ENCODE results near the gene SMIM20. TPM values are rescaled to one million over a fixed set of nuclear protein-coding genes. Genes with fewer than 3 reads are reported as not detected.
"Not testable (repeated sequence)": the region's sequence is repeated elsewhere in the genome, so short reads cannot be mapped to it uniquely, and the experiment has no call there.

The SMIM20 gene
- total and polyA plus RNA-seq, 2 of the 4 experiments (the other 2 are of a cell fraction) = 13.6 to 23.1 TPM

- Histone ChIP-seq H2BK120ac (ENCODE audit: low read depth, low read length) (no peak overlapping the region), H3K79me1 (ENCODE audit: low read depth in 1 of 2, low read length in 2 of 2) (no peaks in the 10 kb centered on the region), H4K8ac (ENCODE audit: low read depth in 2 of 2, low read length in 2 of 2) (no peak overlapping the region), H4K91ac (ENCODE audit: insufficient read depth, low read depth, low read length) (no peak overlapping the region), H2AK9ac (replicated peaks; ENCODE audit: low read depth, low read length, poor library complexity) (no peak overlapping the region), H3K9ac (ENCODE audit: low read depth, low read length) (no peak overlapping the region), H3K14ac (replicated peaks; ENCODE audit: low read depth, low read length) (no peak overlapping the region), H3K23ac (ENCODE audit: low read depth, low read length) (no peak overlapping the region), H3K4ac (ENCODE audit: low read depth, low read length) (no peak overlapping the region), H3K4me2 (ENCODE audit: low read depth, low read length) (no peak overlapping the region), H4K5ac (ENCODE audit: low read depth, low read length) (no peak overlapping the region), H3K9me1 (ENCODE audit: insufficient read depth, low read length) (no peaks in the 10 kb centered on the region), H2AK5ac (ENCODE audit: low read depth, low read length) (no peak overlapping the region), H3K27me3 (ENCODE audit: control insufficient read depth, insufficient read depth, low read length) (no peaks in the 10 kb centered on the region), H3K18ac (ENCODE audit: low read depth, low read length) (no peak overlapping the region), H2AFZ (replicated peaks; ENCODE audit: low read length, poor library complexity) (no peak overlapping the region), H3K36me3 (ENCODE audit: control insufficient read depth, insufficient read depth, low read length) (no peaks in the 10 kb centered on the region), H2BK15ac (ENCODE audit: low read depth, low read length) (no peak overlapping the region), H3K9me3 (ENCODE audit: control insufficient read depth, insufficient read depth, low read length) (no peaks in the 10 kb centered on the region), H3K56ac (ENCODE audit: extremely low read depth, insufficient read depth, low read length) (no peak overlapping the region), H2BK5ac (ENCODE audit: low read depth, low read length, poor library complexity, severe bottlenecking) (no peak overlapping the region), H4K20me1 (ENCODE audit: insufficient read depth, low read length) (no peaks in the 10 kb centered on the region), H3K27ac (ENCODE audit: insufficient read depth, low read length) (no peak overlapping the region), H3K4me3 (ENCODE audit: insufficient read depth, low read depth, low read length) (no peak overlapping the region), H3K4me1 (ENCODE audit: control insufficient read depth, insufficient read depth, low read length) (peaks cover 3% of the 10 kb centered on the region), H2BK20ac (ENCODE audit: low read depth, low read length) (no peak overlapping the region)
- intact Hi-C loops (cut with micrococcal nuclease) (no loop called here), in situ Hi-C loops (cut with MboI; ENCODE audit: low sequenced_read_pairs) (no loop called here), dilution Hi-C loops (cut with HindIII; ENCODE audit: low sequenced_read_pairs, unreplicated experiment) (no loop called here)
- ATAC-seq (ENCODE audit: low read depth) (no peak), DNase-seq (no peak)
- CTCF ChIA-PET = no interaction called here
- TF ChIP-seq BHLHE40 (IDR thresholded peaks at IDR 0.05; ENCODE audit: low read depth, low read length) (no peak), MAZ (IDR thresholded peaks at IDR 0.05; ENCODE audit: borderline replicate concordance, low read depth, low read length) (no peak), MAFK (IDR thresholded peaks at IDR 0.05; ENCODE audit: low read depth, low read length) (no peak), CEBPB (IDR thresholded peaks at IDR 0.05; ENCODE audit: low read depth, low read length) (no peak), RCOR1 (IDR thresholded peaks at IDR 0.05; ENCODE audit: insufficient replicate concordance, low read length) (no peak)
- BruUV-seq (replicated peaks) = no TSS peak
- WGBS, 2 experiments (ENCODE audit: extremely low coverage in 2 of 2, insufficient read length in 1 of 2) = no CpG with 5 or more reads among the region's 4 CpGs
- POLR2A ChIA-PET (ENCODE audit: unreplicated experiment) = interaction anchor here (1.0 kb wide), 1 partner anchor 8 kb away, joined by 3 read pairs; no protein-coding TSS in a partner anchor
Observed at GRCh38 chr4:25905371-25905770, 8.6 kb upstream of the SMIM20 start.

DNA sequence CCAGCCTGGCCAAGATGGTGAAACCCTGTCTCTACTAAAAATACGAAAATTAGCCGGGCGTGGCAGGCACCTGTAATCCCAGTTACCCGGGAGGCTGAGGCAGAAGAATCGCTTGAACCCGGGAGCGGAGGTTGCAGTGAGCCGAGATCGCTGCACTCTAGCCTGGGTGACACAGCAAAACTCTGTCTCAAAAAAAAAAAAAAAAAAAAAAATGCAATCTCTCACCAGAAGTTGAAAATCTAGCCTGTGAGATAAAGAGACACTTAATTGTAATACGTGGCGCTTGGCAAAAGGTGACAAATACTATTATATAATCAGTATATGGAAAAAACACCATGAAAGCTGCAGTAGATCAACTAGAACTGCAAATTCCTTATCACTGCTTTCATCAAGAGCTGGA lies 7.9 kb upstream of the SMIM20 start:
- H2AK5ac ChIP-seq (ENCODE audit: low read depth, low read length); H3K4me3 ChIP-seq (ENCODE audit: insufficient read depth, low read depth, low read length); intact Hi-C loops (cut with micrococcal nuclease); H2BK15ac ChIP-seq (ENCODE audit: low read depth, low read length); H3K27ac ChIP-seq (ENCODE audit: insufficient read depth, low read length); H2BK120ac ChIP-seq (ENCODE audit: low read depth, low read length); H2AK9ac ChIP-seq (replicated peaks; ENCODE audit: low read depth, low read length, poor library complexity); H2BK5ac ChIP-seq (ENCODE audit: low read depth, low read length, poor library complexity, severe bottlenecking); H3K23ac ChIP-seq (ENCODE audit: low read depth, low read length); ATAC-seq (ENCODE audit: low read depth); H4K5ac ChIP-seq (ENCODE audit: low read depth, low read length); H3K4me1 ChIP-seq (ENCODE audit: control insufficient read depth, insufficient read depth, low read length); H3K4ac ChIP-seq (ENCODE audit: low read depth, low read length); H4K20me1 ChIP-seq (ENCODE audit: insufficient read depth, low read length); H3K36me3 ChIP-seq (ENCODE audit: control insufficient read depth, insufficient read depth, low read length); dilution Hi-C loops (cut with HindIII; ENCODE audit: low sequenced_read_pairs, unreplicated experiment); DNase-seq; H4K91ac ChIP-seq (ENCODE audit: insufficient read depth, low read depth, low read length); H4K8ac ChIP-seq (ENCODE audit: low read depth in 2 of 2, low read length in 2 of 2); H2AFZ ChIP-seq (replicated peaks; ENCODE audit: low read length, poor library complexity); in situ Hi-C loops (cut with MboI; ENCODE audit: low sequenced_read_pairs); POLR2A ChIA-PET (ENCODE audit: unreplicated experiment); H3K56ac ChIP-seq (ENCODE audit: extremely low read depth, insufficient read depth, low read length); BruUV-seq (replicated peaks); H3K9me3 ChIP-seq (ENCODE audit: control insufficient read depth, insufficient read depth, low read length); H3K9ac ChIP-seq (ENCODE audit: low read depth, low read length); H3K4me2 ChIP-seq (ENCODE audit: low read depth, low read length); H3K27me3 ChIP-seq (ENCODE audit: control insufficient read depth, insufficient read depth, low read length); H3K18ac ChIP-seq (ENCODE audit: low read depth, low read length); H3K14ac ChIP-seq (replicated peaks; ENCODE audit: low read depth, low read length); H3K79me1 ChIP-seq (ENCODE audit: low read depth in 1 of 2, low read length in 2 of 2); CTCF ChIA-PET; H3K9me1 ChIP-seq (ENCODE audit: insufficient read depth, low read length); H2BK20ac ChIP-seq (ENCODE audit: low read depth, low read length): not testable (repeated sequence)
- WGBS, 2 experiments (ENCODE audit: extremely low coverage in 2 of 2, insufficient read length in 1 of 2) = 98% methylated on average over 6 of the region's 11 CpGs; no CpG with 5 or more reads in 1 of the 2 experiments

Data from IMR-90 (cell line).